Stimulated activated CD8-positive, alpha-beta memory T cell treated with anti-CD3 and anti-CD28 coated beads, Interleukin-2, amount 100 ng/mL, for 1 hour (primary cell): ENCODE data around the gene CPOX.
"Not testable (repeated sequence)": the region's sequence is repeated elsewhere in the genome, so short reads cannot be mapped to it uniquely, and the experiment has no call there.

Experiments used
- DNase-seq, 2 donors: peaks; one replicate each; pipeline ENCODE4 v3.0.0-alpha.2; 2020; ENCODE audit warnings: low read depth in 2 of 2

Gene CPOX

DNA sequence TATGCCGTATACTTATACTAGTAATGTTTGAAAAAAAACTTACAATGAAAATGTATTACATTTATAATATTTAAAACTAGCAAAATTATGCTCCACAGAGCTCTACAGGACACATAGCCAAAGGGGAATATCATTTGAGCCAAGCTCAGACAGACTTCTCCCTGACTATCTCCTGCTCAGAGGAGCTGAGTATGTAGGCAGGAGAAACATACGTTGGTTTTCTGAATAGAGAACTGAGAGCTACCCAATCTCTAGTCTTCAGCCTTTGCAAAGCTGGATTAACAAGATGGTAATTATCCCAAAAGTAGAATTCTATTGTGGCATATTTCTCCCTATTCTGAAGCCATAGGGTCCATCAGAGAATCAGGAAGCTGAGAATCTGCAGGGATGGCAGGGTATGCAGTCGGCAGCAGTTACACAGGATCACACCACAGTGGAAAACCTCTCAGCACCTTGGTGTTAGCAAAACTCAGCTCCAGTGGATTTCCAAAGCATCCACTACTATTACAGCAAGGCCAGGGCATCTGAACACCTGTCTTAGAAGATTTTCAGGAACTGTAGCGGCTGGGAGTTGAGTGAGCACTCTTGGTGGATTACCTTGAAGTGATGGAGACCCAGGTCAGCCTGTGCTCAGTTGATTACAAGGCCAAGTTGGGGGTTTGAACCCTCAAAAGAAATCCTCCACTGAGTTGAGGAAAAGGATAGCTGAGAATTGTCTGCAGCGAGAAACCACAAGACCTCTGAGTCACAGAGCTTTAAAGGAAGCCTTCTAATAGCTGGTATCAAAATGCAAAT lies 31.5 kb downstream of the CPOX start:
- DNase-seq: no peak

DNA sequence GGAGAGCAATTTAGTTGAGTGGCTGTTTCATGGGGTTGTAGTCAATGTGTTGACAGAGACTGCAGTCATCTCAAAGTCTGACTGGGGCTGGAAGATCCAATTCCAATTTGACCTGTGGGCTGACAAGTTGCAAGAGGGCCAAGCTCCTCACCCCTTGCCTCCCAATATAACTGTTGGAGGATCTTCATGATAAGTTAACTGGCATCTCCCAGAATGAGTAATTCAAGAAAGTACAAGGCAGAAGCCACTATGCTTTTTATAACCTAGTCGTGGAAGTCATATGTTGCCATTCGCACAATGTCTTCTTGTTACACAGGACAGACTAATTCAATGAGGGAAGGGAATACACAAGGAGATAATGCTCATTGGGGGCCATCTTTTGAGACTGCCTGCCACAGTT lies 32.5 kb downstream of the CPOX start:
- DNase-seq: no peak

DNA sequence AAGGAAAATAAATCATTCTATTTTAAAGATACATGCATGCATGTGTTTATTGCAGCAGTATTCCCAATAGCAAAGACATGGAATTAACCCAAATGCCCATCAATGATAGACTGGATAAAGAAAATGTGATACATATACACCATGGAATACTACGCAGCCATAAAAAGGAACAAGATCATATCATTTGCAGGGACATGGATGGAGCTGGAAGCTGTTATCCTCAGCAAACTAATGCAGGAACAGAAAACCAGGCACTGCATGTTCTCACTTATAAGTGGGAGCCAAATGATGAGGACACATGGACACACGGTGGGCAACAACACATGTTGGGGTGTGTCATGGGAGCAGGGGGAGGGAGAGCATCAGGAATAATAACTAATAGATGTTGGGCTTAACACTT lies 33.6 kb downstream of the CPOX start:
- not testable (repeated sequence) for DNase-seq

DNA sequence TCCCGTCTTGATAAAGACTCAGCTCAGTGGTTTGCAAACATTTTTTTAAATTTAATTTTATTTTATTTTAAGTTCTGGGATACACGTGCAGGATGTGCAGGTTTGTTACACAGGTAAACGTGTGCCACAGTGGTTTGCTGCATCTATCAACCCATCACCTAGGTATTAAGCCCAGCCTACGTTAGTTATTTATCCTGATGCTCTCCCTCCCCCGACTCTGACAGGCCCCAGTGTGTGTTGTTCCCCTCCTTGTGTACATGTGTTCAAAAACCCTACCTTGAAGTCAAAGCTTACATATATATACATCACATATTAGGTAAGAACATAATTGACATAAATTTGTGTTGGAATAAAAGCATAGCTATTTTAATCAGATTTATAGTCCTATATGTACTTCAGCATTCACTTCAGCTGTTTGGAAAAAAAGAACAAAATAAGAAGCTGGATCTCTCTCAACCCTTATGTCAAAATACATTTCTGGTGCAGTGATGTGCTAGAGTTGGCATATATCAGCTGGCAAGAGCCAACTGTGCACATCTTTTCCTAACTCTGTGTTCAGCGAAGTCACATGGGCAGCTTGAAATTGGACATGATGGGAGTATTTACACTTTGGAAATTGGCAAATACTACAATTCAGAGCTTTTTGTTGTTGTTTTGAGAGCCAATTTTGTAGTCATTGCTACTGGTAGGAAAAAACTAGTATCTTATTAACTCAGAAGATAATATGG lies 35.1 kb downstream of the CPOX start:
- no peak for DNase-seq

DNA sequence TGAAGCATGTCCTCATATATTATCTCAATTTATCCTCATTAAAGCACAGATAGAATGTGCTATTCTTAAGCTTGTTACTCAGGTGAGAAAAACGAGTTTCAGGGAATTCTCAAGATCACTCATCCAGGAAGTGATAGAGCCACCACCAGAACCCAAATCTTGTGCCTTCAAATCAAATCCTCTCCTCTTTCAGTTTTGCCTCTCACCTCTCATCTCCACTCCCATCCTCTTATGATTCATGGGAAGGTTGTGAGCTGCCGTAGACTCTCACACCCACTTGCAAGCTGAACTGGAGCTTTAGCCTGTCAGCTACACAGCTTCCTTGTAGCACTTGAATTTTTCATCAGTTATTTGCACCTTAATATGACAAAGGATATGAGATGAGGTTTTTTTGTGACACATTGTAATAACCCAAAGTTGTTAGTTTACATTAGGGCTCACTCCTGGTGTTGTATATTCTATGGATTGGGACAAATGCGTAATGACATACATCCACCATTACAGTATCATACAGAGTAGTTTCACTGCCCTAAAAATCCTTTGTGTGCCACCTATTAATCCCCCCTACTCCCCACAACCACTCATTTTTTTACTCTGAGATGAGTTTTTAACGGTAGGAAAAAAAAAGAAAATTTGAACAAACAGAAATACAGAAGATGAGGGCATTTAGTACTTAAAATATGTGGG lies 35.9 kb downstream of the CPOX start:
- no peak for DNase-seq

DNA sequence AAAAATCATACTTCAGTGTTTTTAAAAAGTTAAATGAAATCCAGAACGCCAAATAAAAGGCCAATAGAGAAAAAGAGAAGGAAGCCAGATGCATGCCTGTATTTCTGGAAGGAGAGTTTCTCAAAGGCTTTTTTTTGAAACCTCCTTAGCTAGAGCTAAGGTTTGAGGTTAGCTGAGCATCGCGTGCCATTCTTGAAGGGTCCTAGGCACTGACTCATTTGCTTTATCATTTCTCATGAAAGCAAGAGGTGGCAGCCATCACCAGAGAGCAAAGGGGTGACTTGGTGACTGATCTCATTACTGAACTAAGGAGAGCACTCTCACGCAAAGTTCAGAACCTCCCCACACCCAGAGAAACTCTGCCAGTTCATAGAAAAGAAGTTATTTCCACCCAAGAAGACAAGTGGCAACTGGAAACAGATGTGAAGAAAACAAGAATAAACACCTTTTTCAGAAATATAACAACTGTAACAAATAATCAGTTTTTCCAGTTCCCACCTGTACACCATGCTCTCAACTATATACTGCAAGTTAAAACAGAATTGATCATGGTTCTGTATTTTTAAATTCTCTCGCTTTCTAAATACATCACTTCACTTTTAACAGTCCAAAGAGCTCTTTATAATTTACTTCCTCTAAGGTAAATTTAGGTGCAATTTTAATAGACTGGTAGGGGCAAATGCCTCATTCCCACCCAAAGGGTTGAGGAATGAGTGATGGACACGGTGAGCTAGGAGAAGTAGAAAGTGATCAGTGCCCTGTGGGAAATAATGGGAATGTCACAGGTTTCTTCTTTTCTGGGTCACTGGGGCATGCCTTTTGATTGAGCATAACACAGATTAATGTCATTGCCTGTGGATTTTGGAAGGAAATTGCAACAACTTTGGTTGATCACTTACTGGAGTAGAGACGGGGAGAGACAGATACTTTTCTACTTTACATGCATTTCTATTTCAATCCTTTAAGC lies 37.0 kb downstream of the CPOX start:
- peak in 1 of 2 donors; percentile 26 for DNase-seq

DNA sequence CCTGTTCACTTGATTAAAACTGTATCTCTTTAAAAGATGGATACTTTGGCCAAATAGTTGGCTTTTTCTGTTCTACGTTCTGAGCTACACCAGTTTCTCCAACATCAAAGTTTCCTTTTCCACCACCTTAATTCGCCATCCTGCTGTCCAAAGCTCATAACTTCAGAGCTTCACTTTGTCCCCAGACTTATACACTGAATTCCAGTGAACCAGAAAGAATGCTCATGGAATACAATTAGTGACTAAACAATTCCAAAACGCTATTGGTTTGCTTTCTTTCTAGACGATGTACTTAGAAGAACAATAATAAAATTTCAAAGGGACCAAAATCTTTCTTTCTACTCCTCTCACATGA lies 38.4 kb downstream of the CPOX start:
- DNase-seq: no peak

DNA sequence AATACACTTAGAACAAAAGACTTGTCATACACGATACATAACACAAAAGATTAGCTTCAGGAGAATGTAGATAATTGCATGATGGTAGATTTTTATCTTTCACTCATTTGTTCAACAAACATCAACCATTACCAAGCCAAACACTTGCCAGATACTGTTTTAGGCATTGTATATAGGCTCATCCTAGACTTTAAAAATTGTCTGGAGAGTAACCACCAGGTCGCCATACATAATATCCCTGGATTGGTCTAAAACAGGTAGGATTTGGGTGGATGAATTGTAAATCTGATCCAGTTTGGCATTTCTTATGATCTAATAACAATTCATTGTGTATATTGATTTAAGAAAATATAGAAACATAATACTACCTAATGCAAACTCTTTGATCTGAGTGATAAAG lies 38.8 kb downstream of the CPOX start:
- DNase-seq: no peak

DNA sequence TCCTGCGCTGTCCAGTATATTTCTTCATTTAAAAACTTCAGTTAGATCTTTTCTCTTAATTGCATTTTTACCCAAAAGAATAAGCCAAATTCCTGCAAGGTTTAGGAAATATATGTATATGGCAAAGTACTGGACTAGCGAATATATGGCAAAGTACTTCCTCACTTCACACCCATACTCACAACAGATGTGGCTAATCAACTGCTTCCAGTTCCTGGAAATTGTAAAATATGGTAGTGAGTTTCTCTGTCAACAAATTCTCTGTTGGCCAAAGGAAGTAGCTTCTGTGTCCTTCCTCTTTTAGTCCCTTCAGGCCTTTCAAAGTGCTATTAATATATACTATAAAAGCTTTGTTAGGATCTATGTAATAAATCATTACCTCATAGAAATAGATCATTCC lies 39.7 kb downstream of the CPOX start:
- DNase-seq: no peak

DNA sequence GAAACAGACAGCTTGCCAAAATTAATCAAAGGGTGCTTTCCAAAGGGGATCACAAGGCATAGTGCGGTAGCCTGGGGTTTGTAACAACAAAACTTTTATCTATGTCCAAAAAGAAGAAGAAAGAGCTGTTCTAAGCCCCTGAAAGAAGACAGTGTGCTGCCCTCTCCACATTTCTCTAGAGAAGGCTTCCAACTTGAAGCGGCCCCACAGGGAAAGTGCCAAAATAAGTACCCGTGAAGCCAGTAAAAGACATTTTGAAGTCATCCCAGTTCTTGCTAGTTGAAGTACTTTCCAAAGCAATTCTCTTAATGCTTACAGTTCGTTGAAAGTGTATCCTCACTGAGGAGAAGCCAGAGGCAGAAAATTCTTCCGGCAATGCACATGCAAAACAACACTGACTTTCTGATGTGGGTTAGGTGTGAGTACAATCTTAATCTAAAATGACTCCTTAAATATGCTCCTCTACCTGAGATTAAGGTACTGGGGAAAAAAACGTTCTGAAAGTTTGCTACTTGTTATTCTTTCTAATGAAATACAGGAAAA lies 40.3 kb downstream of the CPOX start:
- no peak for DNase-seq

DNA sequence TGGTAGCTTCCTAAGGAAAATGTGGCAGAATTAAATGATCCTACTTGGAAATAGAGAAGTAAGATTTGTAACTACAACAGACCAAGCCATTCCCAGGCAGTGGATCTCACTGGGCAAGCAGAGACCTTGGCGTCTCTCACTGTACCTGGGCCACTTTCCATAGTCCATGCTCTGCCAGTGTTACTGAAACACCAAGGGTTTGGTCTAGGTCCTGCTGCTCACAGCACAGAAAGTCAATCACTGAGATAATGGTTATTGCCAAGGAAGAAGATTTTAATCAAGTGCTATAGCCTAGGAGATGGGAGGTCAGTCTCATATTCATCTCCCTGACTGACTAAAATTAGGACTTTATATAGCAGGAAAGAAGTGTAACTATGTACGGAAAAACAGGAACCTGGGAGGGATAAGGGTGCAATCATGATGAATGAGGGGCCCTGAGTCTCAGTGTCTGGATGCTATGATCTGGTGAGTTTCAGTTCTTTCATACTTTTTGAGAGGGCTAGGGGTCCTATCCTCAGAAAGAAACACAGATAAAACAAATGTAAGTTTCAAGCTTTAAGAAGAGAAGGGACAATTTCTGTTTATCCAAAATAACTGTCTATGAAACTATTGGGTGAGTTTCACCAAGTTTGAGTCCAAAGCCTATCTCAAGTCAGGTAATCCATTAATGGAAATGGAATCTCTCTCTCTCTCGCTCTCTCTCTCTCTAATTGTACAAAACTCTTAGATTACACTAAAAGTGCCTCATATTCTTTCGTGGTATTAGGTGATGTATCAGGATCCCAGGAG lies 41.0 kb downstream of the CPOX start:
- no peak for DNase-seq

DNA sequence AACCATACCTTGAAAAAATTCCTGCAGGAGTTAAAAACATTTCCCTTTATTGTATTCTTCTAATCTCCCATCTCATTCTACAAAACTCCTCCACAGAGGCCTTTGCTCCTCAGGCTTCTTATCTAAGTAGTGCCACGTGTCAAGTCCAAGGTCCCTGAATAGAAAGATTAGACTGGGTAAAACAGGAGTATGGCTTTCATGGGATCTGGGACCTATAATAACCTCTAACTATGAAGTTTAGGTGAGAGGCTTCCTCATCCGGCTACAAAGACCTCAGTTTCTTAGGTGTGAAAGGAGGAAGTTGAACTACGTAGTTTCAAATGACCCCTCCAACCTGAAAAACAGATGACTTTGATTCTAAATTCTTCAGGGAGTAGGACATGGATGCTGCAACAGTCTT lies 41.7 kb downstream of the CPOX start:
- no peak for DNase-seq

DNA sequence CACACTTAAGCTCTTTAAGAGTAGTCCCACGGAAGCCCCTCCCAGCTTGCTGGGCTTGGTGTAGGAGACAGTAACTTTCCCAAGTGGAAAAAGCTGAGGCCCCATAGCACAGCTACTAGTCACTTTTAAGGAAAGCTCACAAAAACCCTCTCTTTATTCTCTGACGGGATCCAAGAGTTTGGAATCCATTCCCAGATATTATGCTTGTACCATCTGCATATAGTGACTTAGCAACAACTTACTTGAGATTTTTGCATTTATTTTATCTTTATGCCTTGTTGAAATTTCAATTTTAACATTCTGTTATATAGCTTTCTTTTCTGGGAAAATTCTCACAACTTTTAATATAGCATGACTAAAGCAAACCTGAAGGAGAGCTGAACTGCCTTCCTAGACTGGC lies 42.2 kb downstream of the CPOX start:
- no peak for DNase-seq

DNA sequence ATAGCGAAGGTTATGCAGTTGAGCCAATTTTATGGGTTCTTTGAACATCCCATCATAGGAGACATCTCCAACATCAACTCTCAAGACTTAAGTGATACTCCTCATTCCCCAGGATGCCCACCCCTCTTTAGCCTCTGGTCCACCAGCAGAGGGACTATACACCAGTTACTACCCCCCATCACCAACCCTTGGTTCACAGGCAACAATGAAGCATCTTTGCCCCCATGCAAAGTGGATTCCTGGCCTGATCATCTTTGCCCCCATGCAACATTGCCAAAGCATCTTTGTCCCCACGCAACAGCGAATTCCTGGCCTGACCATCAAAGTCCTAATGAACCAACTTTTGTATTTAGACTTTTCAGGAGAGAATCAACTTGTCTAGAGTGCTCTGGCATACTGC lies 42.6 kb downstream of the CPOX start:
- DNase-seq: no peak

DNA sequence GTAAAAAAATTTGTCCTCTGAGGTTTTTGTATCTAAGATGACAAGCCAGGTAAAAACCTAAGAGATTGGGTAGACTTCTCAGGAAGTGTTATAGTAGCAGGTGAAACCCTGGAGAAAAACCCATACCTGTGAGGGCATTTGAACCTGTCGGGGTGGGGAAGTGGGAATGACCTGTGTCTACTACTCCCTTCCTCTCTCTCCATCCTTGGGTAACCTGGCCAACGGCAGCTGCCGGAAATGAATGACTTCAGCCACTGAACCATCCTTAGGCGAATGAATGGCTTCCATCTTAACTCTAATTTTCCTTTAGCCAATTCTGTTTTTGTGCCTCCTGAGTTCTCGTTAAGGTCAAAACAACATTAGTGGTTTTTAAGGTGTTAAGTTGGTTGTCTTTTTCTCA lies 44.9 kb downstream of the CPOX start:
- DNase-seq: no peak

DNA sequence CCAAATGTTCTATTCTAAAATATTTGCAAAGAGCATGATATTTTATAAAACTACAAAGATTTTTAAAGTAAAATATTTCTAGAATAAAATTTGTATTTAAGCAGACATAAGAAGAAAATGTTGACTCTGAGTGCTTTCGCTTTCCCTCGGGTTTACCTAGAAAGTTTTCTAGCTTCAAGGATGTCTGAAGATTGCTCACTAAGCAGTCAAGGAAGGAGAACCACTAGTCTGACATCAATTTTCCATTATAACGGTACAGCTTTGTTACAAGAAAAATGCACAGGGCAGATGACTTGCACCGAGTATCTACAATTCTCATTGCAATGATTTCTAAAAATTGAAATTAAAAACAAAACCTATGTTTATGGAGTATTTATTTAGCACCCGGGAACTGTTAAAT lies 47.5 kb downstream of the CPOX start:
- no peak for DNase-seq

DNA sequence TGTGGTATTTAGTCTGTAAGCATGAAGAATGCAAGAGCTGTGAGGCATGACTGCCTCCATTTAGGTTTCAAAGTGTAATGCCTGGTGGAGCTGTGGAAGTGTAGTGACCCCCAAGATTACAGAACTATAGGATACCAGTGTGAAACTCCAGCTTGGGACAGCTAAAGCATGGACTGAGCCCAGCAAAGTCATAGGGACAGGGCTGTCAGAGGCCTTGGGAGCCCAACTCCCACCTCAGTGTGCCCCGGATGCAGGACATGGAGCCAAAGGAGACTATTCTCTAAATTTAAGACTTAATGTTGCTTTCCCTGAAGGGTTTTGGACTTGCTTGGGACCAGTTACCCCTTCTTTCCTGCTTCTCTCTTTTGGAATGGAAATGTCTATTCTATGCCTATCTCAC lies 50.8 kb downstream of the CPOX start:
- DNase-seq: no peak

DNA sequence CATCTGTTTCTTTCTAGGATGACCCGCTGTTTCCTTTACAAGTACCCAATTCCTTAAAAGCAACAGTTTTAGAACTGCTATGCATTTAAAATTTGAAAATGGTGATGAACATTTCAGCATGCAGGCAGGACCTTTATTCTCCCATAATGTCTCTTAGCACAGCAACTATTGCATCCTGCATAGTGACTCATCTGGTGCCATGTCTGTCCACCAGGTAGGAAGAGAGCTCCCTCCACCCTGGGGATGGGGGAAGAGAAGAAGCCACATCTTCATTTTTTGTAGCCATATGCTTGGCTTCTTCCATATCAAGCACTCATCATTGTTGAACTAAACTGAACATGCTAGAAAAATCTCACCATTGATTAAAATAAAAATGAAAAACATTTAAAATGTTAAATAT lies 51.7 kb downstream of the CPOX start:
- DNase-seq: no peak

DNA sequence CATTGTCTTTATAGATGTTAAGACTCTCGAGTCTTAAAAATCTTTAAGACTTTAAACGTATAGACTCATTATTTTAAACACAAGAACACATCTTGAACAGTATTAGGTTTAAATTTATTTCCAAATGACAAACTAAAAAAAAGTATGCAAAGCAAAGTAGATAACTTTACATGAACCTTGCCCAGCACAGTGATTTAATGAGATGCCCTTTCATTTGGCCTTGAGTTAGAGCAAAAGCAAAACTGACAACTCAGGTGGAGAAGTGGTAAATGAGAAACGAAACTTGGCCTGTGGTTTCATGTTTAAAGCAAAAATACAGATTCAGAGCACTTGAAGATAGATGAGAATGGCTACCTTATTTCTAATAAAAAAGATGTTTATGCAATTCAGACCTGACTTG lies 53.1 kb downstream of the CPOX start:
- no peak for DNase-seq

DNA sequence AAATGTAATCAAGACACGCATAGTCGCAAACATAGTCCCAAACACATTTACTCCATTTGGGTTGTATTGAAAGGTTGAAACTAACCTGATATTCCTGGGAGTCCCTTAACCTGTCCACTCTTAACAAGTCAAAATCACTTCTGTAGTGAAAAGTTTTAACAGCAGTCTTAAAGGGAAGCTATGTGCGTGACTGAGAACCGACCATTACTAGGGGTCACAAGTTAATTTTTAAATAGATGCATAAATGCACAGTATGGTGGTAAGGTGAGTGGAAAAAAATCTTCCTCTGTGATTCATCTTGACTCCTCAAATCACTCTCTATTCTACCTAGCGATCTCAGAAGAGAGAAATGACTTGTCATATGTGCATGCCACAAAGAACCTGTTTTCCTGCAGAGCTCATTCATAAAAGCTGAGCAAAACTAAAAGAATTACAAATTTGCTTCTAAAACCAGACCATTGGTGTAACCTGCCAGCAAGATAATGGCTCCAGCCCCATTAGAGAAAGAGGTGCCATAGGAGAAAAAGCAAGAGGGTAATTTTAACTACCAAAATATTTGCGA lies 56.9 kb downstream of the CPOX start:
- no peak for DNase-seq
